ENCODE measurements around the gene PPP1R10. TPM values are rescaled to one million over a fixed set of nuclear protein-coding genes. Genes with fewer than 3 reads are reported as not detected.

PPP1R10 gene
- total RNA-seq (2022; extraction: Qiagen RNA extraction) = 27.6 to 43.6 TPM (median 31.5 TPM) in 5 replicates

GRCh38 chr6:30616811-30617564, at the start of gene PPP1R10:
Gene PPP1R10 (minus strand): TSS chr6:30617243. CDS start chr6:30609944, 7,299 bp downstream.

GRCh38 chr6:30646450-30647241, 29.6 kb upstream of the PPP1R10 start, which contains the start of gene C6orf136:
Gene C6orf136 (plus strand): TSS chr6:30647133. CDS start chr6:30647232, 99 bp downstream.

GRCh38 chr6:30626484-30627366, 9.7 kb upstream of the PPP1R10 start, which contains the start of gene ATAT1:
Gene ATAT1 (plus strand): TSS chr6:30626874.

GRCh38 chr6:30617565-30618269, 674 bp upstream of the PPP1R10 start, which contains the start of gene MRPS18B:
Gene MRPS18B (plus strand): TSS chr6:30617840. CDS start chr6:30617866, 26 bp downstream.

GRCh38 chr6:30571075-30571761, 45.8 kb downstream of the PPP1R10 start, which contains the start of gene ABCF1:
Gene ABCF1 (plus strand): TSS chr6:30571442. CDS start chr6:30571488, 46 bp downstream.

GRCh38 chr6:30556906-30557682, 59.9 kb downstream of the PPP1R10 start, which contains the start of gene PRR3:
Gene PRR3 (plus strand): TSS chr6:30557295. CDS start chr6:30557345, 50 bp downstream.

GRCh38 chr6:30556066-30556905, 60.8 kb downstream of the PPP1R10 start, which contains the start of gene GNL1:
Gene GNL1 (minus strand): TSS chr6:30556489. CDS start chr6:30556203, 286 bp downstream.

Other genes starting within 250 kb of the PPP1R10 start
- gene HLA-E, start 127.7 kb downstream of the PPP1R10 start, total RNA-seq (2022; extraction: Qiagen RNA extraction) = 58.6 to 63.1 TPM (median 60.4 TPM) in 5 replicates
- 26.8 to 32.9 TPM (median 30.8 TPM) in 5 replicates for gene GNL1, start 60.8 kb downstream of the PPP1R10 start, total RNA-seq (2022; extraction: Qiagen RNA extraction)
- gene PRR3, start 59.9 kb downstream of the PPP1R10 start, total RNA-seq (2022; extraction: Qiagen RNA extraction) = 15.2 to 17.3 TPM (median 16.5 TPM) in 5 replicates
- gene ABCF1, start 45.8 kb downstream of the PPP1R10 start, total RNA-seq (2022; extraction: Qiagen RNA extraction) = 45.1 to 57.4 TPM (median 48.6 TPM) in 5 replicates
- gene MRPS18B, start 597 bp upstream of the PPP1R10 start, total RNA-seq (2022; extraction: Qiagen RNA extraction) = 70.3 to 114 TPM (median 72.6 TPM) in 5 replicates
- gene ATAT1, start 9.6 kb upstream of the PPP1R10 start, total RNA-seq (2022; extraction: Qiagen RNA extraction) = 4.9 to 6.4 TPM (median 5.8 TPM) in 5 replicates
- 10.9 to 13.6 TPM (median 13.2 TPM) in 5 replicates for gene C6orf136, start 29.9 kb upstream of the PPP1R10 start, total RNA-seq (2022; extraction: Qiagen RNA extraction)
- gene DHX16, start 55.8 kb upstream of the PPP1R10 start, total RNA-seq (2022; extraction: Qiagen RNA extraction) = 25.9 to 28.6 TPM (median 27.0 TPM) in 5 replicates
- 38.8 to 45.2 TPM (median 41.3 TPM) in 5 replicates for gene PPP1R18, start 69.4 kb upstream of the PPP1R10 start, total RNA-seq (2022; extraction: Qiagen RNA extraction)
- gene NRM, start 73.7 kb upstream of the PPP1R10 start, total RNA-seq (2022; extraction: Qiagen RNA extraction) = 21.7 to 28.7 TPM (median 27.9 TPM) in 5 replicates
- 15.5 to 19.2 TPM (median 15.8 TPM) in 5 replicates for gene MDC1, start 100.0 kb upstream of the PPP1R10 start, total RNA-seq (2022; extraction: Qiagen RNA extraction)
- 793 to 945 TPM (median 901 TPM) in 5 replicates for gene TUBB, start 103.1 kb upstream of the PPP1R10 start, total RNA-seq (2022; extraction: Qiagen RNA extraction)
- 83.5 to 93.1 TPM (median 90.0 TPM) in 5 replicates for gene FLOT1, start 125.4 kb upstream of the PPP1R10 start, total RNA-seq (2022; extraction: Qiagen RNA extraction)
- gene IER3, start 127.3 kb upstream of the PPP1R10 start, total RNA-seq (2022; extraction: Qiagen RNA extraction) = 40.1 to 61.9 TPM (median 59.7 TPM) in 5 replicates

Data from A549 treated with AZD2906 at 1 μM for 4 hours (cell line).